ENCODE data around the gene LRMDA.
A peak's percentile ranks its signal among the peaks of the same experiment; 100 is the strongest.
"Not testable (repeated sequence)": the region's sequence is repeated elsewhere in the genome, so short reads cannot be mapped to it uniquely, and the experiment has no call there.

Gene LRMDA

GRCh38 chr10:75736889-75737579 is 305.6 kb downstream of the LRMDA start:
- no peak for DNase-seq (ENCODE audit: low spot score)

GRCh38 chr10:75737580-75737949 is 306.1 kb downstream of the LRMDA start:
- no peak for DNase-seq (ENCODE audit: low spot score)

GRCh38 chr10:75738924-75739323 is 307.5 kb downstream of the LRMDA start:
- no peak for DNase-seq (ENCODE audit: low spot score)

- no peak for DNase-seq (ENCODE audit: low spot score)
These were observed 308.2 kb downstream of the LRMDA start for GRCh38 chr10:75739414-75740143.

- no peak for DNase-seq (ENCODE audit: low spot score)
These were observed 309.1 kb downstream of the LRMDA start for GRCh38 chr10:75740541-75740940.

- DNase-seq (ENCODE audit: low spot score): no peak
These were observed 310.9 kb downstream of the LRMDA start for GRCh38 chr10:75742355-75742754.

- DNase-seq (ENCODE audit: low spot score): no peak
These were observed 311.9 kb downstream of the LRMDA start for GRCh38 chr10:75743291-75743778.

GRCh38 chr10:75744261-75744660 is 312.8 kb downstream of the LRMDA start:
- no peak for DNase-seq (ENCODE audit: low spot score)

GRCh38 chr10:75746356-75746755 is 314.9 kb downstream of the LRMDA start:
- no peak for DNase-seq (ENCODE audit: low spot score)

- not testable (repeated sequence) for DNase-seq (ENCODE audit: low spot score)
These were observed 318.9 kb downstream of the LRMDA start for GRCh38 chr10:75750093-75750875.

- no peak for DNase-seq (ENCODE audit: low spot score)
These were observed 319.8 kb downstream of the LRMDA start for GRCh38 chr10:75751232-75751631.

- DNase-seq (ENCODE audit: low spot score): no peak
These were observed 322.2 kb downstream of the LRMDA start for GRCh38 chr10:75753621-75754020.

GRCh38 chr10:75754096-75754831 is 322.8 kb downstream of the LRMDA start:
- no peak for DNase-seq (ENCODE audit: low spot score)

- DNase-seq (ENCODE audit: low spot score): no peak
These were observed 324.1 kb downstream of the LRMDA start for GRCh38 chr10:75755528-75755927.

- DNase-seq (ENCODE audit: low spot score): no peak
These were observed 329.9 kb downstream of the LRMDA start for GRCh38 chr10:75761289-75761688.

- DNase-seq (ENCODE audit: low spot score): no peak
These were observed 331.0 kb downstream of the LRMDA start for GRCh38 chr10:75762431-75762802.

GRCh38 chr10:75763652-75764051 is 332.2 kb downstream of the LRMDA start:
- no peak for DNase-seq (ENCODE audit: low spot score)

- DNase-seq (ENCODE audit: low spot score): no peak
These were observed 333.8 kb downstream of the LRMDA start for GRCh38 chr10:75764974-75765788.

- peak; percentile 53 for DNase-seq (ENCODE audit: low spot score)
These were observed 334.3 kb downstream of the LRMDA start for GRCh38 chr10:75765789-75766096.

GRCh38 chr10:75766106-75766505 is 334.7 kb downstream of the LRMDA start:
- no peak for DNase-seq (ENCODE audit: low spot score)

GRCh38 chr10:75766752-75767151 is 335.3 kb downstream of the LRMDA start:
- DNase-seq (ENCODE audit: low spot score): not testable (repeated sequence)
